Thoracic aorta (tissue), 2 donors: Measurements from ENCODE around the gene C18orf32. TPM values are rescaled to one million over a fixed set of nuclear protein-coding genes. Genes with fewer than 3 reads are reported as not detected.
"Not testable (repeated sequence)": the region's sequence is repeated elsewhere in the genome, so short reads cannot be mapped to it uniquely, and the experiment has no call there.

Experiments used
- ATAC-seq: fragments of 150-250 bp; one replicate; pipeline ENCODE4 v1.8.0; 2017; ENCODE audit warnings: low read depth; ENCODE audit not compliant: insufficient number of reproducible peaks, low FRiP score
- DNase-seq: peaks from one replicate; pipeline ENCODE4 v3.0.0-alpha.2; 2020; ENCODE audit warnings: low spot score
- H3K27ac ChIP-seq, 2 donors: fragments of 200-600 bp; sonication (generic); 1 replicate in 1 of 2; 2 replicates in 1 of 2; pipeline ENCODE4 v1.5.1; 2016; ENCODE audit warnings: mild to moderate bottlenecking in 2 of 2, moderate library complexity in 2 of 2
- H3K27me3 ChIP-seq: fragments of 200-600 bp; sonication (generic); replicated peaks from 2 replicates; pipeline ENCODE4 v1.6.0; 2016; ENCODE audit warnings: mild to moderate bottlenecking; ENCODE audit not compliant: insufficient read depth
- H3K36me3 ChIP-seq: fragments of 200-600 bp; sonication (generic); one replicate; pipeline ENCODE4 v1.5.1; 2016
- H3K4me1 ChIP-seq, 2 donors: fragments of 200-600 bp; sonication (generic); 1 replicate in 1 of 2; 2 replicates in 1 of 2; pipeline versions ENCODE4 v1.5.1 to v1.6.0; 2016; ENCODE audit warnings: low read depth in 2 of 2, mild to moderate bottlenecking in 1 of 2; ENCODE audit not compliant: control insufficient read depth in 1 of 2
- H3K4me3 ChIP-seq: fragments of 200-600 bp; sonication (generic); 2 replicates; pipeline ENCODE4 v1.5.1; 2016; ENCODE audit warnings: mild to moderate bottlenecking
- H3K9me3 ChIP-seq: fragments of 200-600 bp; sonication (generic); 2 replicates; pipeline ENCODE4 v1.5.1; 2016
- CTCF ChIP-seq: fragments of 200-600 bp; sonication (generic); IDR thresholded peaks from one replicate; pipeline ENCODE4 v1.5.1; 2019; ENCODE audit warnings: antibody characterized with exemption
- total RNA-seq, 2 donors: library from RNA; depleted of rRNA; stranded (reverse); fragments of >200 nt; gene quantifications; one replicate each; pipeline versions ENCODE4 v1.1.0 to v1.2.3, GENCODE V29; 2016

C18orf32 gene
- total RNA-seq, 2 donors from 2014 or later = 31.5 to 39.4 TPM

GRCh38 chr18:49456794-49457193, 30.2 kb downstream of the C18orf32 start:
- Histone ChIP-seq H3K36me3 (no peaks in the 10 kb centered on the region), H3K4me1 (peaks cover 13 to 25% of the 10 kb centered on the region in 2 donors), H3K27ac (no peak overlapping the region), H3K9me3 (no peaks in the 10 kb centered on the region), H3K27me3 (no peaks in the 10 kb centered on the region), H3K4me3 (no peak overlapping the region)
- TF ChIP-seq CTCF = no peak
- DNase-seq (no peak), ATAC-seq (no peak)

GRCh38 chr18:49452534-49452933, 34.5 kb downstream of the C18orf32 start:
- not testable (repeated sequence) for H3K36me3 ChIP-seq, H3K27me3 ChIP-seq, H3K27ac ChIP-seq, H3K4me3 ChIP-seq, DNase-seq, H3K4me1 ChIP-seq, ATAC-seq
- peaks cover 11% of the 10 kb centered on the region for H3K9me3 ChIP-seq

- Histone ChIP-seq H3K27me3 (no peaks in the 10 kb centered on the region), H3K27ac (no peak overlapping the region), H3K36me3 (no peaks in the 10 kb centered on the region), H3K4me3 (no peak overlapping the region), H3K9me3 (peaks cover 11% of the 10 kb centered on the region), H3K4me1 (no peaks in the 10 kb centered on the region)
- ATAC-seq = no peak
- TF ChIP-seq CTCF = peak; percentile 28
- no peak for DNase-seq
Observed at GRCh38 chr18:49447810-49448745, 39.0 kb downstream of the C18orf32 start.

- Histone ChIP-seq H3K36me3 (no peaks in the 10 kb centered on the region), H3K27ac (no peak overlapping the region), H3K27me3 (no peaks in the 10 kb centered on the region), H3K9me3 (peaks cover 11% of the 10 kb centered on the region), H3K4me3 (no peak overlapping the region), H3K4me1 (no peaks in the 10 kb centered on the region)
- no peak for DNase-seq
- no peak for ATAC-seq
- TF ChIP-seq CTCF = no peak
Observed at GRCh38 chr18:49446481-49446880, 40.6 kb downstream of the C18orf32 start.

GRCh38 chr18:49444581-49444980, 42.5 kb downstream of the C18orf32 start:
- Histone ChIP-seq H3K36me3 (no peaks in the 10 kb centered on the region), H3K27ac (no peak overlapping the region), H3K4me1 (no peaks in the 10 kb centered on the region), H3K4me3 (no peak overlapping the region), H3K27me3 (no peaks in the 10 kb centered on the region), H3K9me3 (peaks cover 11% of the 10 kb centered on the region)
- ATAC-seq (no peak), DNase-seq (no peak)
- no peak for TF ChIP-seq CTCF
